ENCODE results near the gene BAK1. TPM values are rescaled to one million over a fixed set of nuclear protein-coding genes. Genes with fewer than 3 reads are reported as not detected.

BAK1 gene
- total RNA-seq, 1 donor from 2014 or later = 23.9 TPM

GRCh38 chr6:33607126-33607783 is 27.2 kb upstream of the BAK1 start:
- H3K27me3 ChIP-seq (ENCODE audit: control insufficient read depth, insufficient read depth, low read length) = no peaks in the 10 kb centered on the region
- no peak overlapping the region for H3K4me3 ChIP-seq (ENCODE audit: low read depth, low read length)
- no peaks in the 10 kb centered on the region for H3K36me3 ChIP-seq (ENCODE audit: control insufficient read depth, insufficient read depth, low read length)
- DNase-seq (ENCODE audit: low read depth) = no peak
- no peak for TF ChIP-seq CTCF (IDR thresholded peaks at IDR 0.05; ENCODE audit: insufficient read depth, low read length, poor library complexity, severe bottlenecking)

- DNase-seq (ENCODE audit: low read depth) = no peak
- Histone ChIP-seq H3K4me3 (ENCODE audit: low read depth, low read length) (no peak overlapping the region), H3K27me3 (ENCODE audit: control insufficient read depth, insufficient read depth, low read length) (no peaks in the 10 kb centered on the region), H3K36me3 (ENCODE audit: control insufficient read depth, insufficient read depth, low read length) (no peaks in the 10 kb centered on the region)
- no peak for TF ChIP-seq CTCF (IDR thresholded peaks at IDR 0.05; ENCODE audit: insufficient read depth, low read length, poor library complexity, severe bottlenecking)
Measured at GRCh38 chr6:33606642-33607041, 26.6 kb upstream of the BAK1 start.

GRCh38 chr6:33604941-33605854 is 25.1 kb upstream of the BAK1 start:
- Histone ChIP-seq H3K4me3 (ENCODE audit: low read depth, low read length) (no peak overlapping the region), H3K27me3 (ENCODE audit: control insufficient read depth, insufficient read depth, low read length) (no peaks in the 10 kb centered on the region), H3K36me3 (ENCODE audit: control insufficient read depth, insufficient read depth, low read length) (no peaks in the 10 kb centered on the region)
- no peak for DNase-seq (ENCODE audit: low read depth)
- no peak for TF ChIP-seq CTCF (IDR thresholded peaks at IDR 0.05; ENCODE audit: insufficient read depth, low read length, poor library complexity, severe bottlenecking)

GRCh38 chr6:33602180-33602579 is 22.1 kb upstream of the BAK1 start:
- TF ChIP-seq CTCF (IDR thresholded peaks at IDR 0.05; ENCODE audit: insufficient read depth, low read length, poor library complexity, severe bottlenecking) = no peak
- Histone ChIP-seq H3K27me3 (ENCODE audit: control insufficient read depth, insufficient read depth, low read length) (no peaks in the 10 kb centered on the region), H3K4me3 (ENCODE audit: low read depth, low read length) (no peak overlapping the region), H3K36me3 (ENCODE audit: control insufficient read depth, insufficient read depth, low read length) (no peaks in the 10 kb centered on the region)
- DNase-seq (ENCODE audit: low read depth) = no peak

- H3K4me3 ChIP-seq (ENCODE audit: low read depth, low read length) = no peak overlapping the region
- no peak for TF ChIP-seq CTCF (IDR thresholded peaks at IDR 0.05; ENCODE audit: insufficient read depth, low read length, poor library complexity, severe bottlenecking)
- DNase-seq (ENCODE audit: low read depth) = no peak
- no peaks in the 10 kb centered on the region for H3K36me3 ChIP-seq (ENCODE audit: control insufficient read depth, insufficient read depth, low read length)
- H3K27me3 ChIP-seq (ENCODE audit: control insufficient read depth, insufficient read depth, low read length) = no peaks in the 10 kb centered on the region
Measured at GRCh38 chr6:33600761-33601160, 20.7 kb upstream of the BAK1 start.

All from kidney epithelial cell (primary cell).